Right lung (tissue), 5 donors: ENCODE results near the gene SH3YL1. TPM values are rescaled to one million over a fixed set of nuclear protein-coding genes. Genes with fewer than 3 reads are reported as not detected.

Source experiments
- DNase-seq, 2 donors: peaks; one replicate each; pipeline ENCODE4 v3.0.0-alpha.2; 2013
- polyA plus RNA-seq, 5 donors: library from polyadenylated mRNA; unstranded; fragments of 120-200 nt; gene quantifications; one replicate each; pipeline versions ENCODE4 v1.2.1 to v1.2.3, GENCODE V29; 2013; ENCODE audit warnings: inconsistent platforms in 1 of 5, low replicate concordance in 1 of 5; ENCODE audit not compliant: insufficient read length in 5 of 5, insufficient read depth in 1 of 5

The SH3YL1 gene
- polyA plus RNA-seq, 5 donors: 76.7 to 162 (median 113) TPM

GRCh38 chr2:223971-224760 lies 39.7 kb downstream of the SH3YL1 start:
- DNase-seq: no peak

- no peak for DNase-seq
Measured at GRCh38 chr2:223451-223850, 40.4 kb downstream of the SH3YL1 start.

DNA sequence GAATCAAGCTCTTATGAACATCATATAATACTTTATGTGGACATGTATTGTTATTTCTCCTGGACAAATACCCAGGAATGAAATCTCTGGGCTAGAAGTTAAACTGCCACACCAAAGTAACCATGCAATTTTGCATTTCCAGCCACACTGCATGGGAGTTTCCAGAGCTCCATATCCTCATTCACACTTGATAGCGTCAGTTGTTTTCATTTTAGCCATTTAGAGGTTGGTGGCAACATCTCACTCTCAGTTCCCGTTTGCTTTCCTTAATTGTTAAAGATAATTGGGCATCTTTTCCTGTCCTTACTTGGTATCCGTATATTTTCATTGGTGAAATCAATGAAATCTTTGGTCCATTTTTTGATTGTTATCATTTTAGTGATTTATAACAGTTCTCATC lies 47.8 kb downstream of the SH3YL1 start:
- DNase-seq: no peak

GRCh38 chr2:213932-214693 lies 49.7 kb downstream of the SH3YL1 start:
- no peak for DNase-seq

GRCh38 chr2:211486-212184 lies 52.2 kb downstream of the SH3YL1 start:
- no peak for DNase-seq

DNA sequence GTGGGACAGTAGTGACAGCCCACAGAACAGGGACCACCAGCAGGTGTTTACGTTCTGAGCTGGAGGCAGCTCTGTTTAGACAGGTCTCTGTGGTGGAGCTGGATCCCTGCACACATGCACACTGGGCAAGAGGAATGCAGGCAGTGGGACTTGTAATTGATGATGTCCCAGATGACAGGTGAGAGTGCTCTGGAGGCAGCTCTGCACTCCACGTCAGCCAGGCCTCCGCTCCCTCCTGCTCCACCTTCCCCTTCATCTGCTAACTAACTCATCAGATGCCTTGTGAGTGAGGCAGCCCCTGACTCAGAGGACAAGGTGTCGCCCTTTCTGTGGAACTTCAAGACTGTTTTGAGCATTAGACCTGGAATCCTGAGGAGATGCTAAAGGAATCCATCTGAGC lies 53.2 kb downstream of the SH3YL1 start:
- no peak for DNase-seq

DNA sequence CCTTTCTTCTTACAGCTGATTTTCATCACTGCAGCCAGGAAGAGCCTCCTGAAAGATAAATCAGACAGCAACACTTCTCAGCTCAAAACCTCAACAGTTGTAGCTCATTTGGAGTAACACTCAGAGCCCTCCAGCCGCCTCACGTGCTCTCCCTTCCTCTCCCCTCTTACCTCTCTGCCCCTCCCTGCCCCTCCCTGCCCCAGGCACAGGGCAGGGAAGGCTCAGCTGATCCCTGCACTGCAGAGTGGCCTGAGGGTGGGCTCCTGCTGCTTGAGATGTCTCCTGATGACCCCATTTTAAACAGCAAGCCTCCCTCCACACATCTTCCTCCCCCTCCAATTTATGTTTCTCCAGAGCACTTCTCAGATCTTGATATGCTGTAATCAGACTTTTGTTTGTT lies 54.4 kb downstream of the SH3YL1 start:
- DNase-seq: no peak

- DNase-seq: no peak
Measured at GRCh38 chr2:208335-208734, 55.5 kb downstream of the SH3YL1 start.

DNA sequence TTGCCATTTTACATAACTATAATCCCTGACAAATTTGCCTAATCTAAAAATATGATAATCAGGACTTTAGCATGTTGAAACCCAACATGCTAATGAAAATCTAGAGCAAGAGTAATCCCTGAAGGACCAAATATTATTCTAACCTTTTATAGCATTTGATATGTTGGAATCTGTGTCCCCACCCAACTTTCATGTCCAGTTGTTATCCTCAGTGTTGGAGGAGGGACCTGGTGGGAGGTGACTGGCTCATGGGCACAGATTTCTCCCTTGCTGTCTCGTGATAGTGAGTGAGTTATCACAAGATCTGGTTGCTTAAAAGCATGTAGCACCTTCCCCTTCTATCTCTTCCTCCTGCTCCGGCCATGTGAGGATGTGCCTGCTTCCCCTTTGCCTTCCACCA lies 59.8 kb downstream of the SH3YL1 start:
- DNase-seq: no peak

GRCh38 chr2:203401-203800 lies 60.4 kb downstream of the SH3YL1 start:
- DNase-seq: no peak

- DNase-seq: no peak
Measured at GRCh38 chr2:202945-203344, 60.9 kb downstream of the SH3YL1 start.

DNA sequence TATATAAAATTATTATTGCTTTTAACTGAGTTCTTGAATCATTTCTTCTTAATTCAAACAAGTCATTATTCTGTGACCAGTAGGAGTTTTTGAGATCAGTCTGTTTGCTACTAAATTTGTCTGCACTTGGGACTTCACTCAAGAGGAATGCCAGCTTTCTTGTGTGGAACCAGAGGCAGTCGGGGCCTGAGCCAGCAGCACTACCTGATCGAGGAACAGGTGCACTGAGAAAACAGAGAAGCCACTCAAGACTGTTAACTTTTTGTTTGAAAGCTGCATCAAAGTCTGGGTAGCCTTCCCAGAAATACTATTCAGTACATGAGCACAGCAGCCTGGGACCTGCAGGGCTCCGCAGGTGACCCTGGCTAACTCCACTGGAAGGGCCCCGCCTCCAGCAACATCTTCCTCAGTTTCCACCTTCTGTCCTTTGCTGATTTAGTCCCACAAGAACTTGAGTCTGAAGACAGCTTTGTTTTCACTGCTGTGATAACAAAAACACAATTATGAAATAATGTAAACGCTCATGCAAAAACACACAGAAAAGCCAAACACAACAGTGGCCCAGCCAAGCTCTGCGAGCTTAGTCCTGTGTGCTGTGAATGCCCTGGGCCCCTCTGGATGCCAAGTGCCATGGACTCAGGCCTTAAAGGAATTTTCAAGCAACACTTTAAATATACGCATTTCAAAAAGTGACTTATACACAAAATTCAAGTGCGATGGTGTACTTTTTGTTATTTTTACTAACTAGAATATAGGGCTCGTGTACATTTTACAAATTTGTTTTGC lies 62.0 kb downstream of the SH3YL1 start:
- DNase-seq: no peak

DNA sequence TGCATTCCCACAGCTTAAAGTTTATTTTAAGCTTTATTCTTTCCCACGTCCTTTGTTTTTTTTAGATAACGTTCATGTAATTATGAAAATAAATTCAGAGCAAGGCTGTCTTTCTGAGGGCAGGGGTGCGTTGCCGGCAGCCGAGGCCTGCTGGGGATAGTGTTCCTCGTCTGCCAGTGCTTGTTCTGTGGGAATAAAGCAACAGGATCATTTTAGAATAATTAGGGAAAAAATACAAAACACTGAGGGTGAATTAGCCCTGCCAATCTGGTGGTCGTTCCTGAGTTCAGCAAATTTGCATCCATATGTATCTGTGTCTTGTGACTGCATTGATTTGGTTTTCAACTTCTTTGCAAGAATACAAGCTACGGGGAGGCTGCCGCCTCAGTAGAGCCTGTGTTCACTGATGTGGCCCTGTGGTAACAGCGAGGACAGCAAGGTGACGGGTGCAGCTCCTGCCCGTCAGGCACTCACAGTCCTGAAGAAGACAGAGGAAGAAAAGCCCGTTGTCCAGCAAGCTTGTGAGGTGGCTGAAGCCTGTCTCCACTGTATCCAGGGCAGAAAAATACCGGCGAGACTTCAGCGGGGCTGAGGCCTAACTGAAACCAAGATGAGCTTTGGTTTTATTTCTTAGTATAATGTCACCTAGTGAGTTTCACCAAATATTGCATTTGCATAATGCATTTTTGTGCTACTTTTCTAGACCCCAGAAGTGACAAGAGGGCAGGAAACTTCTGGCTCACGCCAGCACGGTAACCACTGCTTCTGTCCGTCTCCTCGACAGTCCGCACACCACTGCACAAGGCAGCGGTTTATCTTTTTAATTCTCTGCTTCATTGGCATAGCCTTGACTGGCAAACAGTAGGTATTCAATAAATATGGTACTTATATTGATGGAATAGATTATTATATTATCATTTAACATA lies 64.5 kb downstream of the SH3YL1 start:
- no peak for DNase-seq

GRCh38 chr2:196406-196805 lies 67.4 kb downstream of the SH3YL1 start:
- DNase-seq: no peak

- no peak for DNase-seq
Measured at GRCh38 chr2:195932-196331, 67.9 kb downstream of the SH3YL1 start.

DNA sequence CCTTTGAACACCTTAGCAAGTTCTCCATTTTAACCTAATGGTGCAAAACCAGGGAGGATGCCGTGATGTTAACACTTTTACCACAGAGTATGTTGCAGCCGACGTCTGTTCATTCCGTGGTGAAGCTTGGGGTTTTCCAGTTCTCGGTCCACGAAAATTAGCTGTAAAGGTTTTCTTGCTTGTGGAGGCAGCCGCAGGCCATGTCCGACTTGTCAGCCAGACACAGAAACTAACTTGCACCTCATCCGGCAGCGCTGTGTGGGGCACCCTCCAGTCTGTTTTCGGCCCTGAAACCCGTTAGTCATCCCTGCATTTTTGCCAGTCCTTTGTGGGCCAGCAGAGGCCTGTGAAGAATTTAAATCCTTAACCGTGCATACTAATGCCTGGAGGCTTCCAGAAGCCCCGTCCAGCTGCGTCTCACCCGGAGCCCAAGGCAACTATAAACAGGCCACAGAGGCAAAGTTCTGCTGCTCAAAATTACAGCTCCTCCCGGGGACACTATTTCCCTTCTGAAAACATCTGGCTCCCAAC lies 70.6 kb downstream of the SH3YL1 start:
- peak in 1 of 2 donors; percentile 40 for DNase-seq

- no peak for DNase-seq
Measured at GRCh38 chr2:191311-192190, 72.3 kb downstream of the SH3YL1 start.

GRCh38 chr2:187825-188224 lies 76.0 kb downstream of the SH3YL1 start:
- no peak for DNase-seq

- no peak for DNase-seq
Measured at GRCh38 chr2:185221-185620, 78.6 kb downstream of the SH3YL1 start.
